ENCODE results near the gene TMEM141.
A peak's percentile ranks its signal among the peaks of the same experiment; 100 is the strongest.

TMEM141 gene

DNA sequence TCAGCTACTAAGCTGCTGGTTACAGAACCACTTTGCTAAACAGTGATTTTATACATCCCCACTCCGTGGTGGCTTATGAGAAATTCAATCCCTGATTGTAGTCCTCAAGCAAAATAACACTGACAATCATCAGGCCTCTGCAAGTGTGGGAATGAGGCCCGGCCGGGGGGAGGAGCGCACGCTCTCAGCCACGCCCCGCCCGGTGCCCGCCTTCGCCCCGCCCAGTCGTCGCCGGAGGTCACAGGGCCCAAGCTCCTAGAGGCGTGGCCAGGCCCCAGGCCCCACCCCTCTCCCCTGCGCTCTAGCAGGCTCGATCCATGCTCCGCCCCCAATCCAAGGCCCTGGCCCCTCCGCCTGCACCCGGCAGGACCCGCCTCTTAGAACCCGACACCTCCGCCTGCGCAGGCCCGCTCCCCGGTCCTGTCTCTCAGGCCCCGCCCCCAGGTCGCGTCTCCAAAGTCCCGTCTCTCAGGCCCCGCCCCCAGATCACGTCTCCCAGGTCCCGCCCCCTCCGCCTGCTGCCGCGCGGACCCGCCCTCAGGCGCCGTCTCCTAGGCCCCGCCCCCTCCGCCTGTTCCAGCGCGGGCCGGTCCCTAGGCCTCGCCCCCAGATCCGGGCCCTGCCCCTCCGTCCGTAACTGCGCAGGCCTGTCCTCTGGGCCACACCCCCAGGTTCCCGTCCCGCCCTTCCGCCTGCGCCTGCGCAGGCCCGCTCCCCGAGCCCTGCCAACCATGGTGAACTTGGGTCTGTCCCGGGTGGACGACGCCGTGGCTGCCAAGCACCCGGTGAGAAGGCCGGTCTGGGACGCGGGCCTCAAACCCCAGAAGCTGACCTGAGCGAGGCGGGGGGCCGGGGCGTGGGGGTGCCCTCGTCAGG is at the start of gene TMEM141:
TMEM141 (plus strand) TSS at position 705 of the 876 bp plus-strand sequence; CDS start at position 732, 27 bp downstream.
- peak; percentile 96 for DNase-seq (ENCODE audit: low read depth)

- no peak for DNase-seq (ENCODE audit: low read depth)
Measured at GRCh38 chr9:136741883-136742571, 49.1 kb upstream of the TMEM141 start.

DNA sequence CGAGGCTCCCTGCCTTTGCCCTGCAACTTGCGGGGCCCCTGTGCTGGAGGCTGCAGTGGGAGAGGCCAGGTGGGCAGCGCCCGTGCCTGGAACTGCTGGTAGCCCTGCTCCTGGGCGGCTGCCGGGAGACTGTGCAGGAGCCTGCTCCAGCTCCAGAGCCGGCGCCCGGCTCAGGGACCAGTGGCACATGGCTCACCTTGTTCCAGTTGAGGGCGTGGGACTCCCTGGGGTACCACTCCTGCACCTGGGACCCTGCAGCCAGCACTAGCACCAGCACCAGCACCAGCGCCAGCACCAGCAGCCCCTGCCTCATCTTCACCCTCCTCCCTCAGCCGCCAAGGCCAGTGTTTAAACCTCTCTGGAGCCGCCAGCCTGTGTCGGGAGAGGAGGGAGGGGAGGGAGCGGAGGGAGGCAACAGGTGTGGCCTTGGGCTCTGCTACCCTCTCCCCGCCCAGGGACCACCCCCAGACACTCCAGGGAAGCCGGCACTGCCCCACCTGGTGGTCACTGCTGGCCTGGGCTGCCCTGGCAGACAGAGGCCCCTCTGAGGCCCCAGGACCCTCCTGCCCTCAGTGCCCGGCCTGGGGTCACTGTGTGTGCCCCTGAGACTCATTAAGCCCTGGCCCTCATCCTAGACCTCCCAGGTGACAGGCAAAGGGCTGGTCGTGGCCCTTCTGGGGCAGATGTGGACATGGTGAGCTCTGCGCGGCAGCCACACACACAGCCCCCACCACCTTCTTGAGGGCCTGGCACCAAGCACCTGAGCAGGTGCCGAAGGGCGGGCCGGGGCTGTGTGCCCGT is 48.4 kb upstream of the TMEM141 start, which contains the start of gene LCN10:
LCN10 (minus strand) TSS at position 350 of the 801 bp plus-strand sequence; CDS start at position 313, 37 bp downstream.
- no peak for DNase-seq (ENCODE audit: low read depth)

GRCh38 chr9:136743639-136744211 is 47.4 kb upstream of the TMEM141 start:
- no peak for DNase-seq (ENCODE audit: low read depth)

GRCh38 chr9:136744773-136745172 is 46.4 kb upstream of the TMEM141 start:
- DNase-seq (ENCODE audit: low read depth): no peak

DNA sequence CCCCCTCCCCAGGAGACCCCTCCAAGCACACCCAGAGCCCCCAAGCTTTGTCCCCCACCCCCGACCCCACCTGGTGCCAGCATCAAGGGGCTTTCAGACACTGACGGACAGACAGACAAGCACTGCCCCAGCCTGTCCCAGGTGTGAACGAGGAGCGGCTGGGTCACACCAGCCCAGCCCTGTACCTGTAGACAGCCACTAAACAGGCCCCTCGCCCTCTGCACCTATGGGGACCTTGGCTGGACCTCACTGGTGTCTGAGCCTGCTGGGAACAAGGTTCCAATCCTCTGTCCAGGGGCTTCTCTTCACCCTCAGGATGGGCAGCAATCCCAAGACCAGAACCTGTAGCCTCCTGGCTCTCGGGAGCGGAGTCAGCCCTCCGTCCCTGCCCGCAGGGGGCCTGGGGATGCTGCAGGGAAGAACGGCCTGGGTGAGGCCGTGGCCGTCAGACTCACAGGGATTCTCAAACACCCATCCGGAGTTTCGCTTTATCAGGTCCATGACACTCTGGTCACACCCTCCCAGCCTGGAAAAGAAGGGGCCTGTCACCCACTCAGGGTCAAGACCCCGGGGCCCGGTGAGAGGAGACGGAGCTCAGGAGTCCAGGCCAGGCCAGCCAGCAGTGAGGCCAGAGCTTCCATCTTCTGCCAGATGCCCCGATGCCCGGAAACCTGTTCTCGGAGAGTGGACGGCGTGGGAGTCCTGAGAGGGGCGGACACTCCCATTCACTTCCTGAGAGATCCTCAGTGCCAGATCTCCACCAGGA is 45.6 kb upstream of the TMEM141 start:
- DNase-seq (ENCODE audit: low read depth): no peak

- no peak for DNase-seq (ENCODE audit: low read depth)
Measured at GRCh38 chr9:136746155-136746490, 45.0 kb upstream of the TMEM141 start.

DNA sequence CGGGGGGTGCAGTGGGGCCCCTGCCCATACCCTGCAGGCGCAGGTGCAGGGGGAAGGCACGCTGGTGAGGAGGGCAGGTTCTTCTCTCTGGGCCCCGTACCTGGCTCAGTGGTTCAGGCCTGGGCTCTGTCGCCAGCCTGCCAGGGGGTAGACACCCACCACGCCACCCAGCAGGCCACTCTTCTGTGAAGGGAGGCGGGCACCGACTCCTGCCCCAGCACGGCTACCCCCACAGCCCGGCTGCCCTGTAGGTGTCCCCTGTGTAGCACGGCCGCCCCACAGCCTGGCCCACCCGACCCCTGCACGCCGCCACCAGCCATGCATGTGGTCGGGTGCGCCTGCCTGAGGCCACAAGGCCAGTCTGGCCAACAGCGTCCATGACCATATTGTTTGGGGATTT is 44.5 kb upstream of the TMEM141 start:
- DNase-seq (ENCODE audit: low read depth): no peak

DNA sequence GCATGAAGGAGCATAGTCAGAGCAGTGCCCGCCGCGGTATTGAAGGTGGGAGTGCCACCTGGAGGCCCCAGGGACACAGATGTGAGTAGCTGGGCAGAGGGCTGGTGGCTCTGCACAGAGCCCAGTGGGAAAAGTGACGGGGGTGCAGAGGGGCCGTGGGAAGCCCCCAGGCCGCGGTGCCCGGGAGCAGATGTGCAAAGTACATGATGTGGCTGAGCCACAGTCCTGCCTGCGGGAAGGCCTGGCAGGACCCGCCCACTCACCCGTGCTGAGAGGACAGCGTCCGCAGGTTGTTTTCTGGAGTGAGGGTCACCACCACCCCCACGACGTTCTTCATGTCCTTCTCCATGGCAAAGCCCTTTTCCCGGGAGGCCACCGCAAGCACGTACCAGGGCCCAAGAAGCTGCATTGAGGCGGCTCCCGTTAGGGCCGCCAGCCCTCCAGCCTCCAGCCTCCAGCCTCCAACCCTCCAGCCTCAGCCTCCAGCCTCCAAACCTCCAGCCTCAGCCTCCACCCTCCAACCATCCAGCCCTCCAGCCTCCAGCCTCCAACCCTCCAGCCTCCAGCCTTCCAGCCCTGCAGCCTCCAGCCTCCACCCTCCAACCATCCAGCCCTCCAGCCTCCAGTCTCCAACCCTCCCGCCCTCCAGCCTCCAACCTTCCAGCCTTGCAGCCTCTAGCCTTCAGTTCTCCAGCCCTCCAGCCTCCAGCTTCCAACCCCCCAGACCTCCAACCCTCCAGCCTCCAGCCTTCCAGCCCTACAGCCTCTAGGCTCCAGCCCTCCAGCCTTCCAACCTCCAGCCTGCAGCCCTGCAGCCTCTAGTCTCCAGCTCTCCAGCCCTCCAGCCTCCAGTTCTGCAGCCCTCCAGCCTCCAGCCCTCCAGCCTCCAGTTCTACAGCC is 43.7 kb upstream of the TMEM141 start:
- no peak for DNase-seq (ENCODE audit: low read depth)

DNA sequence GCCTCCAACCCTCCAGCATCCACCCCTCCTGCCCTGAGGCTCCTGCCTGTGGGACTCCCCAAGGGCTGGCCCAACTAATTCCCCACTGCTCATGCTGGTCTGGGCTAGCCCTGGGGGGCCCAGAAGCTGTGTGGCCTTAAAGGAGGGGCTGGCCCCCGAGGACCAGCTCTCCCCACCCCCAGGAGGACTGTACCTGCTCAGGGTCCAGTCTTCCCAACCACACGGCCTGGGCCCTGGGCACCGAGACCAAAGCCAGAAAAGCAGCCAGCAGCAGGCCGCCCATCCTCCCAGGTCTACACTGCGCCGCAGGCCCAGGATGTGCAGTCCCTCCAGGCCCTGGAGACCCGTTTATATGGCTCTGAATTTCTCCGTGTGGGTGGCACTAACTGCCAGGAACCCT is 42.9 kb upstream of the TMEM141 start, which contains the start of gene LCN6:
LCN6 (minus strand) TSS at position 325 of the 400 bp plus-strand sequence; CDS start at position 283, 42 bp downstream.
- no peak for DNase-seq (ENCODE audit: low read depth)

DNA sequence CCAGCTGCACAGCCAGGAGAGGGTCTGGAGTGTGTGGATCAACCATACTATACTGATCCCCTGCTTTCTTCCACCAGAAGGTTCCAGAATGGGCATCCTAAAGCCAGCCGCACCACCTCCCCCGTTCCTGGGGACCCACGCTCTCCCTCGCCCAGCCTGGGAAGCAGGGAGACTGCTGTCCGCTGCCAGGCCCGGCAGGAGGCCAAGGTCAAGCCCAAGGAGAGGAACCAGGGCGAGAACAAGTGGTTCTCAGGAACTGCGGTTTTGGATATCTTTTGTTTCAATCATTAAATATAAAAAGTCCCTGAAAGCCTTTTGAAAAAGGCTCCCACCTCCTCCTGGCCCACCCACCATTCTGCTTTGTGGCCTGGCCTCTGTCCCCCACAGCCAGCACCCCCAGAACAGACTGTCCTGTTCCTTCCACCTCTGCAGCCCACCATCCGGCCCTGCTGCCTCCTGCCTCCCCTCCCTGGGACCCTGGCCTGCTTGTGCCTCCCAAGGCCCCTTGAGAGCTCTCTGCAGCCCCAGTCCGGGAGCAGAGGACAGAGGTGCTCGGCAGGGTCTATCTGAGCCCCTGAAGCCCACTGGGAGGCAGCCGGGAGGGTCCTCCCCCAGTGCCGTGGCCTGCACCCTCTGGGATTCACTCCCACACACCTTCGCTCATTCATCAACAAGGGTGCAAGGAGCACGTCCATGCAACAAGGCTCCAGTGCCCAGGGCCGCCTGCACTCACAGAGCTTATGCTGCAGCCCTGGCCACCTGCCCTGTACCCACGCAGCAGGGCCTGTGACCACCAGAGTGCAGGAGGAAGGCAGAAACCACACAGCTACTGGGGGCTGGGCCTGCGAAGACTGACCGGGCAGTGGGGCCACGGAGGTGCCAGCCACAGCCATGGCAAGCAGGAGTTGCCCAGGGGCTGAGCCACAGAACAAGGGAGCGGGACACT is 42.2 kb upstream of the TMEM141 start:
- no peak for DNase-seq (ENCODE audit: low read depth)

- no peak for DNase-seq (ENCODE audit: low read depth)
Measured at GRCh38 chr9:136750526-136750925, 40.6 kb upstream of the TMEM141 start.

DNA sequence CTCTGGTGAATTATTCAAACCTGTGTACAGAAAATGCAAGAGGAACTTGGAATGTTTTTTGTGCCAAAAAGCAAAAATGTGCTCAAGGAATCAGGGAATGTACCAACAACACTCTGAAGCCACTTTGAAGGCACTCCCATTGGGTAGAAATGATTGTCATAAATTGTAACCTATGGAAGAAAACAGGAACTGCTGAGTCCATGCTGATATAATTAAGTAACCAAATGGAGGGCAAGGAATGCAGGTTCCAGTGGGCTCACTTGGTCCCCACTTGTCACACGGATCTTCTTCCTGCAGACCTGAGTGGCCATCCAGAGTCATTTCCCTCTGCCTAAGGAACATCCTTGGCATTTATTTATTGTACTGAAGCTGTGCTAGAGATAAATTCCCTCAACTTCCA is 39.9 kb upstream of the TMEM141 start:
- DNase-seq (ENCODE audit: low read depth): no peak

GRCh38 chr9:136751814-136752213 is 39.3 kb upstream of the TMEM141 start:
- DNase-seq (ENCODE audit: low read depth): no peak

- DNase-seq (ENCODE audit: low read depth): no peak
Measured at GRCh38 chr9:136753371-136754058, 37.6 kb upstream of the TMEM141 start.

DNA sequence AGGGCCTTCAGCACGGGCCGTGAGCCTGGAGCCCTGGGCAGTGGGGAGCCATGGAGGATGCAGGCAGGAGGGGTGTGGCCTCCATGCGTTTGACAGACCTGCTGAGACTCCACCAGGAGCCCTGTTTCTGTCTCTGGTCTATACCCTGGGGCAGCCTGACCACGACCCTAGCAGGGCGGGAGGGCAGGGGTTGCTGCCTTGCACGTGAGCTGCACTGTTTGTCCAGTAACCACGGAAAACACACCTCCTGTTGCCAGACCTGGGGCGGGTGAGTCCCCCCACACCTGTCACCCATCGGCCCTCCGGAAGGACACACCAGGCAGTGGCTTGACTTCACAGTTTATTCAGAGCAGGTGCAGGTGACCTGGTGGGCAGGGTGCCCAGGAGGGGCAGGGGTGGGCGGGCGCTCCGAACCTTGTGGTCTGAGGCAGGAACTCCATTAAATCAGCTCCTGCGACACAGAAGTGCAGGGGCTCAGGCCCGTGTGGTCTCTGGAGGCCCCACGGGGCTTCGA is 37.0 kb upstream of the TMEM141 start:
- no peak for DNase-seq (ENCODE audit: low read depth)

DNA sequence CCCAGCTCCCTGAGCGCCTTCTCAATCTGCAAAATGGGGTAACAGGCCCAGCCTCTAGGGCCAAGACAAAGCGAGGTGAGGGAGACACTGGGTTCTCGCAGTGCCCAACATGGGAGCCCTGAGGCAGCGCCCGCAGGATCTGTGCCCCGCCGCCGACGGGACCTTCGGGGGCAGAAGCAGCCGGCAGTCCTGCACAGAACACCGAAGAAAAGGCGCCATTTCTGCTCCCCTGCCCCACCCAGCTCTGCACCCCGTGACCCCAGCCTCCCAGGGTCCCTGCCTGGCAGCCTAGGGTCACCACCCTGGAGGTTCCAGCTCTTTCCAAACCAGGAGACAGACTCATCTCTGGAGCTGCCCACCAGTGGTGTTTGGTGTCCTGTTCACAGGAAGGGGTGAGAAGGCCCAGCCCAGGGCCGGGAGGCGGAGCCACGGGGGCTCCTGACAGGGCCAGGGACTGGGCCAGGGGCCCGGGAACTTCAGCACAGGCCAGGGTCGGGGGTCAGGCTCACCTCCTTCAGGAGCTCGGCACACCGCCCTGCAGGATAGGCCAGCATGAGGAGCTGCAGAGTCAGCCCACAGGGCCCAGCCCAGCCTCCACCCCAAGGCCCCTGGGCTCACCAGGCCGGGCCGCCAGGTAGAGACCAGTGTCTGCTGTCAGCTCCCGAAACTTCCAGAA is 36.4 kb upstream of the TMEM141 start:
- no peak for DNase-seq (ENCODE audit: low read depth)
